Right lobe of liver (tissue), 4 donors: Measurements from ENCODE around the gene NR2C2AP.

Experiments
- CTCF ChIP-seq, 4 donors: fragments of 200-600 bp in 3 of 4; fragments of 450-650 bp in 1 of 4; IDR thresholded peaks; one replicate each; pipeline versions ENCODE4 v1.5.1 to v1.8.0; 2016 to 2022; ENCODE audit warnings: antibody characterized with exemption in 4 of 4, mild to moderate bottlenecking in 2 of 4
- POLR2A ChIP-seq: fragments of 450-650 bp; IDR thresholded peaks from one replicate; pipeline ENCODE4 v1.6.1; 2017; ENCODE audit warnings: antibody characterized with exemption, mild to moderate bottlenecking
- donor health status: DM: no; HTN: no; CAD: no.
- donor health status: DM: no; HTN: no; CAD: no.
- donor health status: DM: no; HTN: yes; CAD: no.

- TF ChIP-seq CTCF (IDR thresholded peaks at IDR 0.05): no peak
- no peak for TF ChIP-seq POLR2A
Observed at GRCh38 chr19:19151418-19151817, 51.8 kb downstream of the NR2C2AP start.
